ENCODE data around the gene LRCH1. TPM values are rescaled to one million over a fixed set of nuclear protein-coding genes. Genes with fewer than 3 reads are reported as not detected.

The LRCH1 gene, protein sequence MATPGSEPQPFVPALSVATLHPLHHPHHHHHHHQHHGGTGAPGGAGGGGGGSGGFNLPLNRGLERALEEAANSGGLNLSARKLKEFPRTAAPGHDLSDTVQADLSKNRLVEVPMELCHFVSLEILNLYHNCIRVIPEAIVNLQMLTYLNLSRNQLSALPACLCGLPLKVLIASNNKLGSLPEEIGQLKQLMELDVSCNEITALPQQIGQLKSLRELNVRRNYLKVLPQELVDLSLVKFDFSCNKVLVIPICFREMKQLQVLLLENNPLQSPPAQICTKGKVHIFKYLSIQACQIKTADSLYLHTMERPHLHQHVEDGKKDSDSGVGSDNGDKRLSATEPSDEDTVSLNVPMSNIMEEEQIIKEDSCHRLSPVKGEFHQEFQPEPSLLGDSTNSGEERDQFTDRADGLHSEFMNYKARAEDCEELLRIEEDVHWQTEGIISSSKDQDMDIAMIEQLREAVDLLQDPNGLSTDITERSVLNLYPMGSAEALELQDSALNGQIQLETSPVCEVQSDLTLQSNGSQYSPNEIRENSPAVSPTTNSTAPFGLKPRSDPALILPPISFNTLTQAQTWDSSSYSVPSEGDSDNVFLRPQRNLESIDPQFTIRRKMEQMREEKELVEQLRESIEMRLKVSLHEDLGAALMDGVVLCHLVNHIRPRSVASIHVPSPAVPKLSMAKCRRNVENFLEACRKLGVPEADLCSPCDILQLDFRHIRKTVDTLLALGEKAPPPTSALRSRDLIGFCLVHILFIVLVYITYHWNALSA
- 10 to 100 TPM; 14.8 to 17.0 TPM for total RNA-seq

GRCh38 chr13:46552889-46553520, at the start of gene LRCH1:
Gene LRCH1, plus strand, starts transcription at chr13:46553170. Its CDS starts 227 bp downstream, at chr13:46553397.

DNA sequence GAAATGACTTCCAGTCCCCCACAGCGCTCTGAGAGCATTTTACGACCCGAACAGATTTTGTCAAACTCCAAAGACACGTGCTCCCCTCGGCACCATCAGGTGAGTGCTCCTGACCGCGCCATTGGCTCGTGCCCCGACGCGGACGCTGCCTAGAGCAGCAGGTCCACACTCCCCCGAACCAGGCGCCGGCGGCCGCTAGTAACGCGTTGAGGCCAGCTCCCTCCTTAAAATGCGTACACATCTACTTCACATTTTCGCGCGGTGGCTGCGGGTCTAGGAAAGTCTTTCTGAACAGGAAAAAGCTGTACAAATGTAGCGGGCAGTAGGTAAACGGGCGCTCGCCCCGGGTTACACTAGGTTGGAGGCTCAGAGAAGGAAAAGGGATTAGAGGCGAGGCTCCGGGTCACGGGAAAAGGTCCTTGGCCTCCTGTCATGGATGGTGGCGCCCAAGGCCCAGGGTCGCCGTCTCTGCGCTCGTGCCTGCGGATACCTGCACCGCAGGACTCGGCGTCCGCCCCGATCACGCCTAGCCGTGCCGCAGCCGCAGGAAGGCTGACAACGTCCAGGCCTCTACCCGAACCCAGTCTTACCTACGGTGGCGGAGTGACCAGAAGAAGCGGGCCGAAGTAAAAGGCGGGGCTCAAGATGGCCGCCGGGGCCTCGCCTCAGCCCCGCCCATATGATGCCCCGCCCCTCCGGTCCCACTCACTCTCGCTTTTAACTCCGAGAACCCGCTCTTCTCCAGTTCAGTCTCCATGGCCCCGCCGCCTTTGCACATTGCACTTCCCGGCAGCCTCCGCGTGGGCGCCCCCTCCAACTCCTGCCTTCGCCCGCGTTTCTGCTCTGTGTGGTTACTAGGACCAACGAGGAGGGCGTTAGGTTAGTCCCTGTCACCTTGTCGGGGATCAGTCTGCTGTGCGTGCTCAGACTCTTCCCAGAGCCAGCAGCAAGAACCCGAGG, 243.8 kb downstream of the LRCH1 start, which contains the start of gene ESD:
Gene ESD (minus strand): TSS at position 647 of the 960 bp plus-strand sequence. CDS start 5,748 bp downstream, outside the sequence.

Small RNA genes within 50 kb of the gene (small RNA-seq; reads per million reads assigned to genes)
- 0 reads per million in 2 donors for gene AL359880.1

Other genes with a start within 250 kb of the LRCH1 start
- under 1 TPM in 1 of 2 donors, not detected in 1; 1.00 TPM for gene RUBCNL, start 165.9 kb upstream of the LRCH1 start, total RNA-seq
- gene ESD, start 244.0 kb downstream of the LRCH1 start, total RNA-seq = 10 to 100 TPM; 92.9 to 97.9 TPM

Data from melanocyte of skin (primary cell).